Endothelial cell of umbilical vein (primary cell): ENCODE data around the gene KDM4C. TPM values are rescaled to one million over a fixed set of nuclear protein-coding genes. Genes with fewer than 3 reads are reported as not detected.

ENCODE experiments used
- BruUV-seq: library from RNA; stranded (reverse); fragments of 400-500 nt; replicated peaks from 2 replicates; lab custom pipeline; 2021; lab: Mats Ljungman, UMichigan
- CTCF ChIA-PET: fragments of 300-600, 350-600 bp; sonication (Branson Sonifier 250); formaldehyde crosslinking; loops from one replicate; lab custom pipeline; 2021; ENCODE audit warnings: antibody characterized with exemption, inconsistent platforms; lab: Charles Lee
- POLR2A ChIA-PET: fragments of 300-600, 350-600 bp; sonication (Branson Sonifier 250); formaldehyde crosslinking; loops from one replicate; lab custom pipeline; 2021; ENCODE audit warnings: antibody characterized with exemption, inconsistent platforms; lab: Charles Lee
- DNase-seq: peaks from one replicate; pipeline ENCODE4 v3.0.0-alpha.2; 2011; ENCODE audit warnings: low read depth, low spot score
- FAIRE-seq: peaks from 2 replicates; lab custom pipeline; 2011; peaks lifted over from hg19 to GRCh38; lab: Jason Lieb, UNC
- H2AFZ ChIP-seq: 2 replicates; pipeline ENCODE4 v1.6.0; 2012; ENCODE audit warnings: low read depth, low read length, control low read depth, inconsistent platforms
- H3K27ac ChIP-seq: 2 replicates; pipeline ENCODE4 v1.5.1; 2011; ENCODE audit warnings: low read depth, mild to moderate bottlenecking, control low read depth, low read length, moderate library complexity; ENCODE audit not compliant: insufficient read depth
- H3K27me3 ChIP-seq, 2 experiments: 2 replicates each; pipeline versions ENCODE4 v1.6.0 to v1.6.1; 2011; ENCODE audit warnings: low read length in 2 of 2, mixed read lengths in 1 of 2; ENCODE audit not compliant: control insufficient read depth in 2 of 2, insufficient read depth in 2 of 2
- H3K36me3 ChIP-seq, 2 experiments: 2 replicates in 1 of 2; 3 replicates in 1 of 2; pipeline ENCODE4 v1.5.1; 2011; ENCODE audit warnings: low read length in 2 of 2, mild to moderate bottlenecking in 1 of 2, moderate library complexity in 1 of 2; ENCODE audit not compliant: control insufficient read depth in 2 of 2, insufficient read depth in 2 of 2; ENCODE audit errors: extremely low read depth in 1 of 2
- H3K4me1 ChIP-seq: 3 replicates; pipeline ENCODE4 v1.5.1; 2011; ENCODE audit warnings: mild to moderate bottlenecking, low read length; ENCODE audit not compliant: control insufficient read depth, insufficient read depth; ENCODE audit errors: extremely low read depth
- H3K4me2 ChIP-seq: 2 replicates; pipeline ENCODE4 v1.6.1; 2011; ENCODE audit warnings: low read length, control low read depth, mixed read lengths; ENCODE audit not compliant: insufficient read depth
- H3K4me3 ChIP-seq, 3 experiments: fragments of 200-600 bp in 1 of 3; sonication (generic), shearing (Covaris generic) in 1 of 3; replicated peaks in 1 of 3; 2 replicates each; pipeline ENCODE4 v1.5.1; 2011 to 2016; ENCODE audit warnings: control low read depth in 3 of 3, low read length in 3 of 3, mild to moderate bottlenecking in 2 of 3, inconsistent platforms in 1 of 3, low read depth in 1 of 3, moderate library complexity in 1 of 3; ENCODE audit not compliant: insufficient read depth in 1 of 3
- H3K79me2 ChIP-seq: 2 replicates; pipeline ENCODE4 v1.6.0; 2012; ENCODE audit warnings: low read length, inconsistent platforms; ENCODE audit not compliant: control insufficient read depth, insufficient read depth
- H3K9ac ChIP-seq: replicated peaks from 2 replicates; pipeline ENCODE3; 2011; ENCODE audit warnings: low read length, control low read depth; ENCODE audit not compliant: insufficient read depth; ENCODE audit errors: extremely low read depth
- H3K9me1 ChIP-seq: replicated peaks from 3 replicates; pipeline ENCODE4 v1.6.0; 2011; ENCODE audit warnings: mild to moderate bottlenecking, low read length; ENCODE audit not compliant: control insufficient read depth, insufficient read depth; ENCODE audit errors: extremely low read depth
- H3K9me3 ChIP-seq: replicated peaks from 2 replicates; pipeline ENCODE4 v1.5.1; 2012; ENCODE audit warnings: low read length, inconsistent platforms; ENCODE audit not compliant: control insufficient read depth, insufficient read depth
- H4K20me1 ChIP-seq: replicated peaks from 2 replicates; pipeline ENCODE3; 2011; ENCODE audit warnings: mild to moderate bottlenecking, low read length; ENCODE audit not compliant: control insufficient read depth, insufficient read depth; ENCODE audit errors: extremely low read depth
- EZH2 ChIP-seq: IDR thresholded peaks from 2 replicates; pipeline ENCODE4 v1.6.1; 2012; ENCODE audit warnings: borderline replicate concordance, low read depth, mild to moderate bottlenecking, moderate library complexity, low read length, inconsistent platforms; ENCODE audit not compliant: severe bottlenecking
- FOS ChIP-seq: IDR thresholded peaks from 2 replicates; pipeline ENCODE4 v1.6.1; 2011; ENCODE audit warnings: mild to moderate bottlenecking, low read length, moderate library complexity, borderline replicate concordance; ENCODE audit not compliant: insufficient read depth
- GATA2 ChIP-seq: IDR thresholded peaks from 2 replicates; pipeline ENCODE4 v1.7.0; 2011; ENCODE audit warnings: low read depth, mild to moderate bottlenecking, moderate library complexity, mixed read lengths, low read length; ENCODE audit not compliant: insufficient read length, insufficient read depth
- JUN ChIP-seq: IDR thresholded peaks from 2 replicates; pipeline ENCODE4 v1.6.1; 2011; ENCODE audit warnings: borderline replicate concordance, low read depth; ENCODE audit not compliant: insufficient read length, insufficient read depth
- MYC ChIP-seq: IDR thresholded peaks from one replicate; pipeline ENCODE4 v1.6.1; 2011; ENCODE audit warnings: mild to moderate bottlenecking, low read depth, low read length
- POLR2A ChIP-seq: IDR thresholded peaks from 2 replicates; pipeline ENCODE4 v1.6.1; 2012; ENCODE audit warnings: low read depth, mild to moderate bottlenecking, control low read depth, low read length
- POLR2AphosphoS5 ChIP-seq: IDR thresholded peaks from 2 replicates; pipeline ENCODE4 v1.6.1; 2012; ENCODE audit warnings: low read depth, mild to moderate bottlenecking, control low read depth, low read length, moderate library complexity; ENCODE audit not compliant: insufficient read depth
- dilution Hi-C: fragments of 300-500 bp; cut with MboI; formaldehyde crosslinking; loops from one replicate; pipeline ENCODE4 v1.15.0; 2019; ENCODE audit warnings: low sequenced_read_pairs; ENCODE audit not compliant: extremely low pct_ligation_motif_present
- intact Hi-C: fragments of 100-400 bp; cut with micrococcal nuclease; formaldehyde crosslinking; loops from one replicate; pipeline ENCODE4 v1.10.0; 2022
- polyA plus RNA-seq, 4 experiments: library from polyadenylated mRNA; depleted of rRNA in 3 of 4; stranded (reverse) in 3 of 4; unstranded in 1 of 4; fragments of >200 nt; gene quantifications; 2 replicates each; pipeline versions ENCODE4 v1.2.1 to v1.2.3, GENCODE V29; 2011 to 2012; ENCODE audit warnings: missing spikeins in 1 of 4
- total RNA-seq: library from RNA; stranded (reverse); gene quantifications from 2 replicates; pipeline ENCODE4 v1.2.3, GENCODE V29; 2021
- TF ChIP-seq, protein P1 (sequence below): IDR thresholded peaks from 2 replicates; pipeline ENCODE4 v1.6.1; 2011; ENCODE audit not compliant: insufficient read depth, insufficient read length
- TF ChIP-seq, protein P2 (sequence below), 2 donors: IDR thresholded peaks; 1 replicate in 1 of 2; 2 replicates in 1 of 2; pipeline ENCODE4 v1.5.1; 2011; ENCODE audit warnings: low read length in 2 of 2, mild to moderate bottlenecking in 2 of 2, moderate library complexity in 2 of 2, control low read depth in 1 of 2, inconsistent platforms in 1 of 2, low read depth in 1 of 2; ENCODE audit not compliant: insufficient read depth in 1 of 2; ENCODE audit errors: extremely low read depth in 1 of 2

Gene KDM4C
- total and polyA plus RNA-seq, 2 donors (not counting 3 experiments of a cell fraction or from before 2014, with no cell fraction given): 5.4 to 15.0 TPM

DNA sequence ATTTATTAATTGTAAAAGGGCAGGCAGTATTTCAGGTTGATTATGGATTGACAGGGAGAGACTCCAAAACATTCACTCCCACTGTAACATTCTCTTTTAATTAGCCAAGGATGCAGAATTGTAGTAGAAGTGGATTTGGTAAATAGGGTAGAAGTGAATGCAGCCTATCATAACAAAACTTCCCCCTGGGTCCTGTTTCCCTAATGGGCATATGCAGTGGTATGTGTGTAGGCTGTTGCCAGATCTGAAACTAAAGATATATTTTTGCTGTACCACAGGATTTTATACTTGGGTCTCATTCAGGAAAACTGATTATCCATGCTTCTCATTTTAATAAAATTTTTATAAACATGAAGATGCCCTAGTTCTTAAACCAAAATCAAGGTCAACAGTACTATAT lies 351.2 kb downstream of the KDM4C start:
- no TSS peak for BruUV-seq
- TF ChIP-seq FOS (no peak), GATA2 (no peak), JUN (no peak), POLR2A (no peak), MYC (no peak), EZH2 (no peak), POLR2AphosphoS5 (no peak)
- TF ChIP-seq, protein P1, sequence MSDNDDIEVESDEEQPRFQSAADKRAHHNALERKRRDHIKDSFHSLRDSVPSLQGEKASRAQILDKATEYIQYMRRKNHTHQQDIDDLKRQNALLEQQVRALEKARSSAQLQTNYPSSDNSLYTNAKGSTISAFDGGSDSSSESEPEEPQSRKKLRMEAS: no peak
- TF ChIP-seq, protein P2, sequence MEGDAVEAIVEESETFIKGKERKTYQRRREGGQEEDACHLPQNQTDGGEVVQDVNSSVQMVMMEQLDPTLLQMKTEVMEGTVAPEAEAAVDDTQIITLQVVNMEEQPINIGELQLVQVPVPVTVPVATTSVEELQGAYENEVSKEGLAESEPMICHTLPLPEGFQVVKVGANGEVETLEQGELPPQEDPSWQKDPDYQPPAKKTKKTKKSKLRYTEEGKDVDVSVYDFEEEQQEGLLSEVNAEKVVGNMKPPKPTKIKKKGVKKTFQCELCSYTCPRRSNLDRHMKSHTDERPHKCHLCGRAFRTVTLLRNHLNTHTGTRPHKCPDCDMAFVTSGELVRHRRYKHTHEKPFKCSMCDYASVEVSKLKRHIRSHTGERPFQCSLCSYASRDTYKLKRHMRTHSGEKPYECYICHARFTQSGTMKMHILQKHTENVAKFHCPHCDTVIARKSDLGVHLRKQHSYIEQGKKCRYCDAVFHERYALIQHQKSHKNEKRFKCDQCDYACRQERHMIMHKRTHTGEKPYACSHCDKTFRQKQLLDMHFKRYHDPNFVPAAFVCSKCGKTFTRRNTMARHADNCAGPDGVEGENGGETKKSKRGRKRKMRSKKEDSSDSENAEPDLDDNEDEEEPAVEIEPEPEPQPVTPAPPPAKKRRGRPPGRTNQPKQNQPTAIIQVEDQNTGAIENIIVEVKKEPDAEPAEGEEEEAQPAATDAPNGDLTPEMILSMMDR (IDR thresholded peaks at IDR 0.05; ENCODE audit: extremely low read depth in 1 of 2, insufficient read depth in 1 of 2, low read depth in 1 of 2, low read length in 2 of 2): no peak
- H3K79me2 ChIP-seq: no peaks in the 10 kb centered on the region
- intact Hi-C loops: no loop called here
- H3K9me1 ChIP-seq: no peaks in the 10 kb centered on the region
- no peaks in the 10 kb centered on the region for H4K20me1 ChIP-seq
- no peak overlapping the region for H3K4me2 ChIP-seq
- ChIA-PET POLR2A (no interaction called here), CTCF (no interaction called here)
- H3K4me1 ChIP-seq: peaks cover 1% of the 10 kb centered on the region
- H3K4me3 ChIP-seq: no peak overlapping the region
- no peaks in the 10 kb centered on the region for H3K36me3 ChIP-seq
- H3K9ac ChIP-seq: no peak overlapping the region
- H3K9me3 ChIP-seq: peaks cover under 1% of the 10 kb centered on the region
- no peak overlapping the region for H2AFZ ChIP-seq
- H3K27ac ChIP-seq: no peak overlapping the region
- H3K27me3 ChIP-seq: no peaks in the 10 kb centered on the region
- dilution Hi-C loops: no loop called here
- no peak for FAIRE-seq
- DNase-seq: no peak
